ENCODE measurements around the gene XXYLT1. TPM values are rescaled to one million over a fixed set of nuclear protein-coding genes. Genes with fewer than 3 reads are reported as not detected.

The XXYLT1 gene
- total RNA-seq, 8 experiments from 2014 or later: 8.7 to 35.9 (median 16.1) TPM

- no peak for ATAC-seq (replicated peaks in 6 of 8)
- in situ Hi-C loops (cut with MboI; ENCODE audit: low pct_unique_long_range_greater_than_20kb in 2 of 9, low sequenced_read_pairs in 9 of 9, unreplicated experiment in 9 of 9): loop anchor here in 4 of 9 experiments (10.0 to 25.0 kb wide), 3 partner anchors 274 to 589 kb away; partner anchors contain the start of genes FAM43A (in 2 of the 4), PPP1R2 (in 2 of the 4) and LSG1 (in 1 of the 4)
- Histone ChIP-seq H3K4me3 (no peak overlapping the region), H3K4me1 (replicated peaks in 1 of 2) (peaks cover 12 to 13% of the 10 kb centered on the region in 2 donors), H3K27ac (no peak overlapping the region)
- 40 to 100% (median 75%) methylated on average over 2 to 10 of the region's 11 CpGs for WGBS, 10 experiments
Measured at GRCh38 chr3:195263193-195263924, 7.6 kb downstream of the XXYLT1 start.

GRCh38 chr3:195261925-195262324, 9.0 kb downstream of the XXYLT1 start:
- in situ Hi-C loops (cut with MboI; ENCODE audit: low pct_unique_long_range_greater_than_20kb in 2 of 9, low sequenced_read_pairs in 9 of 9, unreplicated experiment in 9 of 9): loop anchor here in 4 of 9 experiments (10.0 to 25.0 kb wide), 3 partner anchors 275 to 587 kb away; partner anchors contain the start of genes FAM43A (in 2 of the 4), PPP1R2 (in 2 of the 4) and LSG1 (in 1 of the 4)
- 81 to 100% (median 83%) methylated on average over 2 of the region's 2 CpGs; no CpG with 5 or more reads in 5 of the 10 experiments for WGBS, 10 experiments
- peaks cover 18 to 19% of the 10 kb centered on the region in 2 donors for H3K4me1 ChIP-seq (replicated peaks in 1 of 2)
- H3K4me3 ChIP-seq: no peak overlapping the region
- no peak for ATAC-seq (replicated peaks in 6 of 8)
- H3K27ac ChIP-seq: no peak overlapping the region

GRCh38 chr3:195260280-195260905, 10.6 kb downstream of the XXYLT1 start:
- ATAC-seq (replicated peaks in 6 of 8): peak in 6 of 8 experiments; percentile 1 to 16 (median 7)
- in situ Hi-C loops (cut with MboI; ENCODE audit: low pct_unique_long_range_greater_than_20kb in 2 of 9, low sequenced_read_pairs in 9 of 9, unreplicated experiment in 9 of 9): loop anchor here in 4 of 9 experiments (10.0 to 25.0 kb wide), 3 partner anchors 277 to 586 kb away; partner anchors contain the start of genes FAM43A (in 2 of the 4), PPP1R2 (in 2 of the 4) and LSG1 (in 1 of the 4)
- WGBS, 10 experiments: 0 to 29% (median 5%) methylated on average over 4 to 10 of the region's 41 CpGs; no CpG with 5 or more reads in 7 of the 10 experiments
- Histone ChIP-seq H3K27ac (no peak overlapping the region), H3K4me3 (peak overlapping the region; percentile 36 to 45 (median 38)), H3K4me1 (replicated peaks in 1 of 2) (peaks cover 18 to 19% of the 10 kb centered on the region in 2 donors)

- H3K4me3 ChIP-seq: peak overlapping the region; percentile 36 to 45 (median 38)
- WGBS, 10 experiments: 3% methylated on average over 6 of the region's 82 CpGs; no CpG with 5 or more reads in 9 of the 10 experiments
- peak; percentile 75 to 91 (median 83) for ATAC-seq (replicated peaks in 6 of 8)
- peak overlapping the region; percentile 34 to 71 for H3K27ac ChIP-seq
- in situ Hi-C loops (cut with MboI; ENCODE audit: low pct_unique_long_range_greater_than_20kb in 2 of 9, low sequenced_read_pairs in 9 of 9, unreplicated experiment in 9 of 9): loop anchor here (10.0 to 25.0 kb wide), 4 partner anchors 278 to 585 kb away; partner anchors contain the start of genes FAM43A (in 7 of the 9), LSG1 (in 2 of the 9) and PPP1R2 (in 2 of the 9)
- peaks cover 18 to 19% of the 10 kb centered on the region in 2 donors for H3K4me1 ChIP-seq (replicated peaks in 1 of 2)
Measured at GRCh38 chr3:195259475-195260279, 11.3 kb downstream of the XXYLT1 start.

- peak in 4 of 8 experiments; percentile 4 to 21 (median 9) for ATAC-seq (replicated peaks in 6 of 8)
- WGBS, 10 experiments: 11 to 46% methylated on average over 2 to 7 of the region's 7 CpGs; no CpG with 5 or more reads in 8 of the 10 experiments
- Histone ChIP-seq H3K27ac (peak overlapping the region in 1 of 2 donors; percentile 71), H3K4me1 (replicated peaks in 1 of 2) (peaks cover 19 to 20% of the 10 kb centered on the region in 2 donors), H3K4me3 (peak overlapping the region in 3 of 5 donors; percentile 38 to 45 (median 44))
- in situ Hi-C loops (cut with MboI; ENCODE audit: low pct_unique_long_range_greater_than_20kb in 2 of 9, low sequenced_read_pairs in 9 of 9, unreplicated experiment in 9 of 9): loop anchor here in 8 of 9 experiments (10.0 to 25.0 kb wide), 4 partner anchors 278 to 584 kb away; partner anchors contain the start of genes FAM43A (in 7 of the 8), PPP1R2 (in 2 of the 8) and LSG1 (in 1 of the 8)
Measured at GRCh38 chr3:195259154-195259474, 11.8 kb downstream of the XXYLT1 start.

- peak in 6 of 8 experiments; percentile 3 to 41 (median 22) for ATAC-seq (replicated peaks in 6 of 8)
- in situ Hi-C loops (cut with MboI; ENCODE audit: low pct_unique_long_range_greater_than_20kb in 2 of 9, low sequenced_read_pairs in 9 of 9, unreplicated experiment in 9 of 9): loop anchor here in 8 of 9 experiments (10.0 to 25.0 kb wide), 4 partner anchors 279 to 584 kb away; partner anchors contain the start of genes FAM43A (in 7 of the 8), PPP1R2 (in 2 of the 8) and LSG1 (in 1 of the 8)
- Histone ChIP-seq H3K27ac (no peak overlapping the region), H3K4me1 (replicated peaks in 1 of 2) (peaks cover 19 to 25% of the 10 kb centered on the region in 2 donors), H3K4me3 (no peak overlapping the region)
- WGBS, 10 experiments: 39 to 100% (median 70%) methylated on average over 1 to 10 of the region's 14 CpGs; no CpG with 5 or more reads in 1 of the 10 experiments
Measured at GRCh38 chr3:195258449-195259153, 12.4 kb downstream of the XXYLT1 start.

GRCh38 chr3:195257454-195258448, 13.2 kb downstream of the XXYLT1 start:
- no peak overlapping the region for H3K27ac ChIP-seq
- in situ Hi-C loops (cut with MboI; ENCODE audit: low pct_unique_long_range_greater_than_20kb in 2 of 9, low sequenced_read_pairs in 9 of 9, unreplicated experiment in 9 of 9): loop anchor here in 8 of 9 experiments (10.0 to 25.0 kb wide), 4 partner anchors 280 to 583 kb away; partner anchors contain the start of genes FAM43A (in 7 of the 8), PPP1R2 (in 2 of the 8) and LSG1 (in 1 of the 8)
- H3K4me1 ChIP-seq (replicated peaks in 1 of 2): peaks cover 27 to 33% of the 10 kb centered on the region in 2 donors
- no peak for ATAC-seq (replicated peaks in 6 of 8)
- 53 to 100% (median 83%) methylated on average over 1 to 4 of the region's 16 CpGs; no CpG with 5 or more reads in 4 of the 10 experiments for WGBS, 10 experiments
- H3K4me3 ChIP-seq: no peak overlapping the region

GRCh38 chr3:195256639-195257453, 14.1 kb downstream of the XXYLT1 start:
- H3K27ac ChIP-seq: no peak overlapping the region
- no peak overlapping the region for H3K4me3 ChIP-seq
- H3K4me1 ChIP-seq (replicated peaks in 1 of 2): peaks cover 36 to 42% of the 10 kb centered on the region in 2 donors
- WGBS, 10 experiments: 90 to 100% (median 94%) methylated on average over 2 to 5 of the region's 19 CpGs; no CpG with 5 or more reads in 6 of the 10 experiments
- in situ Hi-C loops (cut with MboI; ENCODE audit: low pct_unique_long_range_greater_than_20kb in 2 of 9, low sequenced_read_pairs in 9 of 9, unreplicated experiment in 9 of 9): loop anchor here in 8 of 9 experiments (10.0 to 25.0 kb wide), 4 partner anchors 280 to 582 kb away; partner anchors contain the start of genes FAM43A (in 7 of the 8), PPP1R2 (in 2 of the 8) and LSG1 (in 1 of the 8)
- no peak for ATAC-seq (replicated peaks in 6 of 8)

GRCh38 chr3:195255571-195256501, 15.1 kb downstream of the XXYLT1 start:
- WGBS, 10 experiments: 40 to 100% (median 92%) methylated on average over 1 to 7 of the region's 22 CpGs; no CpG with 5 or more reads in 4 of the 10 experiments
- H3K27ac ChIP-seq: no peak overlapping the region
- peaks cover 46 to 52% of the 10 kb centered on the region in 2 donors for H3K4me1 ChIP-seq (replicated peaks in 1 of 2)
- no peak for ATAC-seq (replicated peaks in 6 of 8)
- H3K4me3 ChIP-seq: no peak overlapping the region
- in situ Hi-C loops (cut with MboI; ENCODE audit: low pct_unique_long_range_greater_than_20kb in 2 of 9, low sequenced_read_pairs in 9 of 9, unreplicated experiment in 9 of 9): loop anchor here in 8 of 9 experiments (10.0 to 25.0 kb wide), 4 partner anchors 281 to 581 kb away; partner anchors contain the start of genes FAM43A (in 7 of the 8), PPP1R2 (in 2 of the 8) and LSG1 (in 1 of the 8)

Data from motor neuron (in vitro differentiated cells).